Effector memory CD8-positive, alpha-beta T cell (primary cell): ENCODE results near the gene PGAM4.
A peak's percentile ranks its signal among the peaks of the same experiment; 100 is the strongest.
"Not testable (repeated sequence)": the region's sequence is repeated elsewhere in the genome, so short reads cannot be mapped to it uniquely, and the experiment has no call there.

Experiments used
- ATAC-seq: fragments of 150-1000 bp; cut with Tn5 transposase; replicated peaks from 2 replicates; pipeline ENCODE4 v1.10.0; 2021; ENCODE audit warnings: mild to moderate bottlenecking, moderate library complexity
- DNase-seq, 3 experiments: peaks; one replicate each; pipeline ENCODE4 v3.0.0; 2021
- H3K27ac Mint-ChIP-seq, 2 donors: one replicate each; pipeline ENCODE4 v1.8.0; 2022; ENCODE audit warnings: mild to moderate bottlenecking in 2 of 2, mixed read lengths in 2 of 2, moderate library complexity in 2 of 2
- H3K27me3 Mint-ChIP-seq, 2 donors: one replicate each; pipeline ENCODE4 v1.8.0; 2022; ENCODE audit warnings: mixed read lengths in 2 of 2
- H3K36me3 Mint-ChIP-seq: one replicate; pipeline ENCODE4 v1.8.0; 2022; ENCODE audit warnings: mild to moderate bottlenecking, moderate library complexity, mixed read lengths; ENCODE audit not compliant: insufficient read depth
- H3K4me1 Mint-ChIP-seq, 2 donors: one replicate each; pipeline ENCODE4 v1.8.0; 2022; ENCODE audit warnings: low read depth in 2 of 2, mixed read lengths in 2 of 2
- H3K4me3 Mint-ChIP-seq, 2 donors: one replicate each; pipeline ENCODE4 v1.8.0; 2022; ENCODE audit warnings: mild to moderate bottlenecking in 2 of 2, mixed read lengths in 2 of 2, moderate library complexity in 2 of 2
- H3K9me3 Mint-ChIP-seq, 2 donors: one replicate each; pipeline ENCODE4 v1.8.0; 2022; ENCODE audit warnings: mixed read lengths in 2 of 2

The PGAM4 gene

DNA sequence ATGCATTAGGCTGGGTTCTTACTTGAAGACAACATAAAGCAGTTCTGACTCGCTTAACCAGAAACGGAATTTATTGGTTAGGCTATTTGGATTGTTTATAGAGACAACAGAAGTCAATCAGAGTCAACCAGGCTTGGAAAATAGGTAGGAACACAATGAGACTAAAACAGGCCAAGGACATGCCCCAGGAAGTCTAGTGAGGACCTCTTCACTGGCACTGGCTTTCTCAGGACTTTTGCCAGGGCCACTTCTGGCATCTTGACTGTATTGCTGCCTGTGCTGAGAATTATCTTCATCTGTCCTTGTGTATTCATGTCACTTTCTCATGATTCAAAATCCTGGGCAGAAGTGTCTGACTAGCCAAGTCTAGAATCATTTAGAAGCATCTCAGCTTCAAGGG lies 19.6 kb downstream of the PGAM4 start:
- H3K27ac Mint-ChIP-seq, result no peak overlapping the region
- DNase-seq (no peak), ATAC-seq (no peak)
- no peaks in the 10 kb centered on the region for H3K27me3 Mint-ChIP-seq
- no peak overlapping the region for H3K4me3 Mint-ChIP-seq
- H3K9me3 Mint-ChIP-seq, result no peaks in the 10 kb centered on the region
- peaks cover under 1 to 3% of the 10 kb centered on the region in 2 donors for H3K4me1 Mint-ChIP-seq
- no peaks in the 10 kb centered on the region for H3K36me3 Mint-ChIP-seq

DNA sequence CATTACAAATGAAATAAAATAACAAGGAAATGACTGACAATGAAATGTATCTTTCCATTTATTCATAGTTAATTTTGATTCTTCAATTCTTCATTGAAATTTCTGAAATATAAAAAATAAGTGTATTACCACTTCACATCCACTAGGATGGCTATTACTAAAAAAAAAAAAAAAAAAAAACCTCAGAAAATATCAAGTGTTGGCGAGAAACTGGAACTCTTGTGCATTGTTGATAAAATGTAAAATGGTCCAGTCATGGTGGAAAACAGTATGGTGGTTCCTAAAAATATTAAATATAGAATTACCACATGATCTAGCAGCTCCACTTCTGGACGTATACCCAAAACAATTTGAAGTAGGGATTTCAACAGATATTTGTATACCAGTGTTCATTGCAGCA lies 22.9 kb downstream of the PGAM4 start:
- DNase-seq (no peak), ATAC-seq (no peak)
- no peaks in the 10 kb centered on the region for H3K36me3 Mint-ChIP-seq
- no peak overlapping the region for H3K27ac Mint-ChIP-seq
- no peaks in the 10 kb centered on the region for H3K27me3 Mint-ChIP-seq
- H3K4me1 Mint-ChIP-seq, result no peaks in the 10 kb centered on the region
- no peaks in the 10 kb centered on the region for H3K9me3 Mint-ChIP-seq
- H3K4me3 Mint-ChIP-seq, result no peak overlapping the region

DNA sequence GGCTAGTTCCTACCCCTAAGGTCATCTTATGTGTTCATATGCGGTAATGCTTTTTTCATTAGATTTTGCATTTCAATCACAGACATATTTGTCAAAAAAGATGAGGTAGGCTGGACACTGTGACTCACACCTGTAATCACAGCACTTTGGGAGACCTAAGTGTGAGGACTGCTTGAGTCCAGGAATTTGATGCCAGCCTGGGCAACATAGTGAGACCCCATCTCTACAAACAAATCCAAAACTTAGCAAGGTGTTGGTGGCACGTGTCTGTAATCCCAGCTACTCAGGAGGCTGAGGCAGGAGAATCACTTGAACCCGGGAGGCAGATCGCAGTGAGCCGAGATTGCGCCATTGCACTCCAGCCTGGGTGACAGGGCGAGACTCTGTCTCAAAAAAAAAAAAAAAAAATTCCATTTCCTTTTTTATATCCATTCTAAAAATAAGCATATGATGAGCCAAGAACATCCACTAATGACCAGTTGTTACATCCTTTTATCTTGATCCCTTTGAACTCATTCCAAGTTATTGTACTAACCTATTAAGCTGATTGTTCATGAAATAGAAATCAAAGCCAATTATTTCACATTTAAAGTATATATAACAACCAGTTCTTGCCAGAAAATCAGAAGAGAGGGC lies 23.4 kb downstream of the PGAM4 start:
- H3K4me3 Mint-ChIP-seq, result no peak overlapping the region
- no peaks in the 10 kb centered on the region for H3K36me3 Mint-ChIP-seq
- ATAC-seq (no peak), DNase-seq (no peak)
- H3K4me1 Mint-ChIP-seq, result no peaks in the 10 kb centered on the region
- no peaks in the 10 kb centered on the region for H3K9me3 Mint-ChIP-seq
- no peak overlapping the region for H3K27ac Mint-ChIP-seq
- no peaks in the 10 kb centered on the region for H3K27me3 Mint-ChIP-seq

DNA sequence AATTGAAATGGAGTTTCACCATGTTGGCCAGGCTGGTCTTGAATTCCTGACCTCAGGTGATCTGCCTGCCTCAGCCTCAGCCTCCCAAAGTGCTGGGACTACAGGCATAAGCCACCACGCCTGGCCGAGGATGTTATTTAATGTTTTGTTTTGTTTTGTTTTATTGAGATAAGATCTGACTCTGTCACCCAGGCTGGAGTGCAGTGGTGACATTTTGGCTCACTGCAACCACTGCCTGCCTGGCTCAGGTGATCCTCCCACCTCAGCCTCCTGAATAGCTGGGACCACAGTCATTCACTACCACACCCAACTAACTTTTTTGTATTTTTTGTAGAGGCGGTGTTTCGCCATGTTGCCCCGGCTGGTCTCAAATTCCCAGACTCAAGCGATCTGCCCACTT lies 24.4 kb downstream of the PGAM4 start:
- not testable (repeated sequence) for H3K4me1 Mint-ChIP-seq, H3K9me3 Mint-ChIP-seq, ATAC-seq, H3K27ac Mint-ChIP-seq, H3K27me3 Mint-ChIP-seq, H3K4me3 Mint-ChIP-seq, DNase-seq, H3K36me3 Mint-ChIP-seq

DNA sequence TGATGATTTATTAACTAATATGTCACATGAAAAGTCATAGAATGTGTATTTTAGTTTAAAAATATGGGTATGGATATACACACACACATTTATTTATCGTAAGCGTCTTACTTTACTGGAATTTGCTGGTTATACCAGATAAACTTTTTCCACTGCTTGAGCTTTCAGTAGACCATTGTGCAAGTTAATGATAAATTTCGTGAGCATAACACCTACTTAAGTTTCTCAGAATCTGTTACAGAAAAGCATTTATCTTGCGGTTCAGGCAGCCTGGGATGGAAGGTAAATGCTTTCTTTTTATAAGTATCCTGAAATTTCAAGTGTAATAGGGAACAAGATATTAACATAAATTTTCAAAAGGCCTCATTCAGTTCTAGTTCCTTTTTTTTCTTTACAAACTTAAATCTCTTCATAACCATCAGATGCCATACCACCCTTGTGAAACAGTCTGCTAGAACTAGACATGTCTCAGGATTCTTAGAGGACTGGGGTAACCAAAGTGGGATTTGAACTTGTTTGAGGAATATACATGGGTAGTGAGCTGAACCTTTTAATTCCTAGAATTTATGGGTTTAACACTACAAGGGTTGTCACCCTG lies 31.3 kb downstream of the PGAM4 start:
- H3K27me3 Mint-ChIP-seq, result no peaks in the 10 kb centered on the region
- no peaks in the 10 kb centered on the region for H3K4me1 Mint-ChIP-seq

DNA sequence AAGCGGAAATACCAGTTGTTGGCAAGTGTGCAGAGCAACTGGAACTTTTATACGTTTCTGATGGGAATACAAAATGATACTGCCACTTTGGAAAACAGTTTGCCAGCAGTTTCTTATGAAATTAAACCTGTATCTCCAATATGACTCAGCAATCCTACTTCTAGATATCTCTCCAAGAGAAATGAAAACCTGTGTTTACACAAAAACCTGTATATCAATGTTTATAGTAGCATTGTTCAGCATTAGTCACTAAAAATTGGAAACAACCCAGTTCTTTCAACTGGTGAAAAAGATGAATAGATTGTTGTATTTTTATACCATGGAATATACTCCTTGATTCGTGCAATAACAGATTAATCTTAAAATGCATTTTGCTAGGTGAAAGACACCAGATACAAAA lies 32.1 kb downstream of the PGAM4 start:
- H3K27me3 Mint-ChIP-seq, result no peaks in the 10 kb centered on the region
- no peak for DNase-seq
- no peaks in the 10 kb centered on the region for H3K9me3 Mint-ChIP-seq
- H3K4me1 Mint-ChIP-seq, result no peaks in the 10 kb centered on the region
- H3K4me3 Mint-ChIP-seq, result no peak overlapping the region
- H3K36me3 Mint-ChIP-seq, result no peaks in the 10 kb centered on the region
- no peak overlapping the region for H3K27ac Mint-ChIP-seq
- ATAC-seq, result no peak

More for the DNA sequence above, 31.3 kb downstream of the PGAM4 start:
- H3K27ac Mint-ChIP-seq, result no peak overlapping the region
- no peak for DNase-seq
- H3K9me3 Mint-ChIP-seq, result no peaks in the 10 kb centered on the region
- H3K36me3 Mint-ChIP-seq, result no peaks in the 10 kb centered on the region
- H3K4me3 Mint-ChIP-seq, result no peak overlapping the region
- ATAC-seq, result no peak

DNA sequence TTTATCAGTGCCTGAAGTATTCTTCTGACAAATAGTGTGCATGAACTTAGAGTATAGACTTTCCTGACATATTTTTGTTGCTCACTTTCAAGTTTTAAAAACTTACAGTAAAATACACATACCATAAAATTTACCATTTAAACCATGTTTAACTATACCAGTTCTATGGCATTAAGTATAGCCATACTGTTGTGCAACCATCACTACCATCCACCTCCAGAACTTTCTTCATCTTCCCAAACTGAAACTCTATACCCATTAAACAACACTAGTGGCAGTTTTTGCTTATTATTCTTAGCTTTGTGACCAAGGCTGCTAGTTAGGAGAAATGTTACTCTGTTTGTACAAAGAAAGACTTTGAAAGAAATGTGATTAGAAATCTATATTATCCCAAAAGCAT lies 33.1 kb downstream of the PGAM4 start:
- Mint-ChIP-seq H3K36me3 (no peaks in the 10 kb centered on the region), H3K9me3 (no peaks in the 10 kb centered on the region), H3K4me3 (no peak overlapping the region), H3K27me3 (no peaks in the 10 kb centered on the region), H3K27ac (no peak overlapping the region), H3K4me1 (no peaks in the 10 kb centered on the region)
- ATAC-seq, result no peak
- no peak for DNase-seq

DNA sequence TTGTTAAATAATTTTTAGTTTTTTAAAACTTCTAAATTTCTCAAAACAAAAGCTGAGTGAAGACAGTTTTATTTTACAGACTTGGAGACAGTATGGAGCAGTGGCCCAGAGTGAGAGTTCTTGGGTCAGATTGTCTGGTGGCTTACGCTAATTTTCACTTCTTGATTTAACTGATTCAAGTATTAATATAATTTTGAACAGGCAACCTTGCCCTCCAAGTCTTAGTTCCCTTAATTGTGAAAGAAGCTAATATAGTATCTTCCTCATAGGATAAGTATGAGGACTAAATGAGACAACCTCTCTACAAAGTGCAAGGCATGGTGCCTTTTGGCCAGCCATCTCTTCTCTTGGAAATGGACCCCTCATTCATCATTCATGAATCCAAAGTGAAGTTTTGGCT lies 33.6 kb downstream of the PGAM4 start:
- no peak for ATAC-seq
- H3K27me3 Mint-ChIP-seq, result no peaks in the 10 kb centered on the region
- no peaks in the 10 kb centered on the region for H3K4me1 Mint-ChIP-seq
- no peak for DNase-seq
- no peak overlapping the region for H3K4me3 Mint-ChIP-seq
- no peaks in the 10 kb centered on the region for H3K36me3 Mint-ChIP-seq
- H3K27ac Mint-ChIP-seq, result no peak overlapping the region
- no peaks in the 10 kb centered on the region for H3K9me3 Mint-ChIP-seq

DNA sequence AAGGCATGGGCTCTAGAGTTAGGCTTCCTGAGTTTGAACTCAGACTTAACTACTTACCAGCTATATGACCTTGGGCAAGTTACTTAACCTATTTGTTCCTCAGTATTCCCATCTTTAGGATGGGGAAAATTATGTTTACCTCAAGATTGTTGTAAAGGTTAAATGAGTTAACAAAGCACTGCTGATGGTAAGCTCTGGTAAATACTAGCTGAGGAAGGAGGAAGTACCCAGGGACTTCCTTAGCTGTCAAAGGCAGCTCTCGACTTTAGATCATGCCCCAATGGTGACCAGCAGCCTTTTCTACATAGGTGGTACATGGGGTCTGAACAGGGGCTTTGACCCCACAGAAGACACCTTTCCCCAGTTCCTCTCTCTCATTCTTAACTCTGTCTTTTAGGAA lies 38.9 kb downstream of the PGAM4 start:
- no peaks in the 10 kb centered on the region for H3K9me3 Mint-ChIP-seq
- no peaks in the 10 kb centered on the region for H3K27me3 Mint-ChIP-seq
- no peaks in the 10 kb centered on the region for H3K36me3 Mint-ChIP-seq
- no peak overlapping the region for H3K27ac Mint-ChIP-seq
- no peak overlapping the region for H3K4me3 Mint-ChIP-seq
- ATAC-seq, result no peak
- H3K4me1 Mint-ChIP-seq, result peaks cover 2 to 5% of the 10 kb centered on the region in 2 donors
- DNase-seq, result no peak

DNA sequence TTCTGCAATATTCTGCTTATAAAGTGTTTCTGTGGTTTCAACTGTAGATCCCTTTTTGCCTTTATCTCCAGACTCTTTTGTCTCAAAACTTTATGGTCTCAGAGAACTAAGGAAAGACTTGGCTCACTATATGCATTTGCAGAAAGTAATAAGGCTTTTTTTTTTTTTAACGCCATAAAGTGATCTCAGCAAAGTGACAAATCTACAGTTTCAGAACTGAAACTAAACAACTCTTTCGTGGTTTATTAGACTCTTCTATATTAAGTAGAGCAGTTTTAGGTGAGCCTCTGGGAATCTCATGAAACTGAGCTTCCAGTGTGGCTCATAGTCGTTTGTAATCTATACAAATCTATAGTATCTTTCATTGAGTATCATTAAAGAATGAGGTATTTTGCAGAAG lies 43.7 kb downstream of the PGAM4 start:
- H3K9me3 Mint-ChIP-seq, result peaks cover 0 to 2% of the 10 kb centered on the region in 2 donors
- H3K27me3 Mint-ChIP-seq, result no peaks in the 10 kb centered on the region
- H3K4me3 Mint-ChIP-seq, result no peak overlapping the region
- H3K27ac Mint-ChIP-seq, result no peak overlapping the region
- ATAC-seq (no peak), DNase-seq (no peak)
- H3K36me3 Mint-ChIP-seq, result no peaks in the 10 kb centered on the region
- peaks cover 4 to 11% of the 10 kb centered on the region in 2 donors for H3K4me1 Mint-ChIP-seq

DNA sequence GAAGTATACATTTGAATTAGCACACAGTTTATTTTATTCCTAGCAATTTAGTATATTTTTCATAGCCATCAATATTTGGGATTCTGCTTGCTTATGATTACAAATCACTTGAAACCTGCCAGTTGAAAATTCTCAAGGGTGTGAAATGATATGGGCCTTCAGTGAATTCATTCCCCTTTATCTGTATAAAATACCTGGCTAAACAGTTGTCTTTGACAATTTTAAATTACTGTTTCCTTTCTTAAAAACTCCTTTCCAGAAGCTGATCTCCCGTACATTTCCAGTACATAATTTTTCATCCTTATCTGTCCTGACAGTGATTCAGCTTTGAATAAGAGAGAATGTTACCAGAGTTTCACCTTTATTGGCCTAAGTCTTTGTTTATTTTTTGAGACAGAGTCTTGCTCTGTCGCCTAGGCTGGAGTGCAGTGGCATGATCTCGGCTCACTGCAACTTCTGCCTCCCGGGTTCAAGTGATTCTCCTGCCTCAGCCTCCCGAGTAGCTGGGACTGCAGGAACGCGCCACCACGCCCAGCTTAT lies 45.0 kb downstream of the PGAM4 start:
- peaks cover 0 to 2% of the 10 kb centered on the region in 2 donors for H3K9me3 Mint-ChIP-seq
- no peaks in the 10 kb centered on the region for H3K27me3 Mint-ChIP-seq

DNA sequence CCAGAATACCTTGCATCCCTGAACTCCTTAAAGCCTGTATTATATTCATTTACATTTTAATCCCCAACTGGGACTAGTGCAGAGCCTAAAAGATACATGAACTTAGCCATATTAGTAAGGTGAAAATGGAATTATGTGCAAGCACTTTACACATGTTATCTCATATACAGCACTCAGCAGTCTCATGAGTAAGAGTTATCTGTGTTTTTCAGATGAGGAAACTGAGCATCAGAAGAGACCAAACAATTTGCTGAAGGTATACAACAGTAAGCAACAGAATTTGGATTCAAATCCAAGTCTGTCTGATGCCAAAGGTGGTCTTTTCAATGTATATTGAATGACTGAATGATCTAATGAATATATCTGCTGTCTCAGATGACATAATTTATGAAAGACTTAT lies 46.7 kb downstream of the PGAM4 start:
- Mint-ChIP-seq H3K4me3 (no peak overlapping the region), H3K27me3 (no peaks in the 10 kb centered on the region), H3K4me1 (peaks cover 2 to 11% of the 10 kb centered on the region in 2 donors), H3K9me3 (peaks cover 0 to 2% of the 10 kb centered on the region in 2 donors), H3K27ac (no peak overlapping the region), H3K36me3 (no peaks in the 10 kb centered on the region)
- DNase-seq, result no peak
- ATAC-seq, result no peak

More for the DNA sequence above, 45.0 kb downstream of the PGAM4 start:
- H3K4me1 Mint-ChIP-seq, result peaks cover 2 to 11% of the 10 kb centered on the region in 2 donors
- ATAC-seq, result no peak
- H3K36me3 Mint-ChIP-seq, result no peaks in the 10 kb centered on the region
- no peak overlapping the region for H3K4me3 Mint-ChIP-seq
- no peak for DNase-seq
- no peak overlapping the region for H3K27ac Mint-ChIP-seq

DNA sequence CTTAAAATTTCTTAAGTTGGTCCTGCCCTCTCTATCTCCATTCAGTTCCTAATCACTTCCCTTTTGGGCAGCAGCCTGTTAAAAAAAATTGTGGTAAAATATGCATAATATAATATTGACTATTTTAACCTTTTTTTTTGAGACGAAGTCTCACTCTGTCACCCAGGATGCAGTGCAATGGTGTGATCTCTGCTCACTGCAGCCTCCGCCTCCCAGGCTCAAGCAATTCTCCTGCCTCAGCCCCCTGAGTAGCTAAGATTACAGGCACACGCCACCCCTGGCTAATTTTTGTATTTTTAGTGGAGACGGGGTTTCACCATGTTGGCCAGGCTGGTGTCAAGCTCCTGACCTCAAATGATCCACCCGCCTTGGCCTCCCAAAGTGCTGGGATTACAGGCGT lies 50.1 kb downstream of the PGAM4 start:
- H3K4me3 Mint-ChIP-seq, H3K9me3 Mint-ChIP-seq, ATAC-seq, H3K27me3 Mint-ChIP-seq, H3K36me3 Mint-ChIP-seq, DNase-seq: not testable (repeated sequence)
- Mint-ChIP-seq H3K4me1 (peaks cover 10 to 18% of the 10 kb centered on the region in 2 donors), H3K27ac (peak overlapping the region in 1 of 2 donors; percentile 71)

DNA sequence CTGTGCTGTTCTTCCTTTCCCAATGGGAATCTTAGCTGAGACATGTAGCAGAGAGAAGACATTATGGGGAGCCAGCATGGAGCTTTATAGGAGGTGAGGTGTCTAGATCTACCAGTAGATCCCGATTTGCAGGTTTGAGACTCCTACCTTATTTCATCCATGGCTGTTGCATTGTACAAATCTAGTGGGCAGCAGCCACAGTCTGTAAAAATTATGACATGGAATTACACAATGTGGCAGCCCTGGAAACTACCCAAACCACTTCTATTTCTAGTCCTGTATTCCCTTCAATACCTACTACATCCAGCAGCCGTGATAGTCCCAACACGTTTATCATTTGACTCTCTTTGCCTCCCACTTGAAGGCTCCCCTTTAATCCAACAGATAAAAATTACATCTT lies 50.9 kb downstream of the PGAM4 start:
- Mint-ChIP-seq H3K27ac (peak overlapping the region in 1 of 2 donors; percentile 71), H3K4me1 (peaks cover 10 to 18% of the 10 kb centered on the region in 2 donors), H3K36me3 (peaks cover 3% of the 10 kb centered on the region), H3K9me3 (peaks cover 0 to 2% of the 10 kb centered on the region in 2 donors), H3K4me3 (peak overlapping the region in 1 of 2 donors; percentile 69), H3K27me3 (no peaks in the 10 kb centered on the region)
- ATAC-seq (no peak), DNase-seq (no peak)
